CD8-positive, alpha-beta memory T cell (primary cell): ENCODE results near the gene GUCD1. TPM values are rescaled to one million over a fixed set of nuclear protein-coding genes. Genes with fewer than 3 reads are reported as not detected.

ENCODE experiments used
- CTCF ChIA-PET: fragments of 350-600 bp; sonication (Branson Sonifier 250); formaldehyde crosslinking; loops from one replicate; lab custom pipeline; 2021; ENCODE audit warnings: antibody characterized with exemption; lab: Charles Lee
- POLR2A ChIA-PET: fragments of 350-600 bp; sonication (Branson Sonifier 250); formaldehyde crosslinking; loops from one replicate; lab custom pipeline; 2021; ENCODE audit warnings: antibody characterized with exemption; lab: Charles Lee
- DNase-seq, 5 donors: peaks; one replicate each; pipeline versions ENCODE4 v3.0.0 to v3.0.0-alpha.2; 2020 to 2022; ENCODE audit warnings: mixed read lengths in 1 of 5
- H3K27ac ChIP-seq: one replicate; pipeline ENCODE4 v1.7.0; 2013; ENCODE audit warnings: low read depth, mild to moderate bottlenecking, low read length, moderate library complexity
- H3K27me3 ChIP-seq: 2 replicates; pipeline ENCODE4 v1.7.0; 2013; ENCODE audit warnings: low read length, mild to moderate bottlenecking; ENCODE audit not compliant: insufficient read depth, poor library complexity, severe bottlenecking
- H3K36me3 ChIP-seq: 2 replicates; pipeline ENCODE4 v1.7.0; 2013; ENCODE audit warnings: mild to moderate bottlenecking, low read length, moderate library complexity; ENCODE audit not compliant: insufficient read depth
- H3K4me1 ChIP-seq: 2 replicates; pipeline ENCODE4 v1.7.0; 2013; ENCODE audit warnings: mild to moderate bottlenecking, low read length, moderate library complexity; ENCODE audit not compliant: insufficient read depth
- H3K4me3 ChIP-seq: 2 replicates; pipeline ENCODE4 v1.7.0; 2013; ENCODE audit warnings: mild to moderate bottlenecking, low read length
- H3K9me3 ChIP-seq: 2 replicates; pipeline ENCODE4 v1.7.0; 2013; ENCODE audit warnings: mild to moderate bottlenecking, low read length
- H3K27ac Mint-ChIP-seq, 8 donors: one replicate each; pipeline ENCODE4 v1.8.0; 2020 to 2021; ENCODE audit warnings: mixed read lengths in 8 of 8, mild to moderate bottlenecking in 6 of 8, inconsistent platforms in 3 of 8, moderate library complexity in 3 of 8
- H3K27me3 Mint-ChIP-seq, 2 donors: one replicate each; pipeline ENCODE4 v1.8.0; 2020 to 2021; ENCODE audit warnings: mixed read lengths in 2 of 2, mild to moderate bottlenecking in 1 of 2, moderate library complexity in 1 of 2
- H3K36me3 Mint-ChIP-seq, 3 donors: one replicate each; pipeline ENCODE4 v1.8.0; 2020 to 2021; ENCODE audit warnings: mixed read lengths in 3 of 3, inconsistent platforms in 1 of 3, mild to moderate bottlenecking in 1 of 3
- H3K4me1 Mint-ChIP-seq, 3 donors: one replicate each; pipeline ENCODE4 v1.8.0; 2020 to 2021; ENCODE audit warnings: mixed read lengths in 3 of 3, inconsistent platforms in 1 of 3, mild to moderate bottlenecking in 1 of 3
- H3K4me3 Mint-ChIP-seq, 7 donors: one replicate each; pipeline ENCODE4 v1.8.0; 2020 to 2021; ENCODE audit warnings: mixed read lengths in 7 of 7, mild to moderate bottlenecking in 6 of 7, moderate library complexity in 4 of 7, inconsistent platforms in 2 of 7
- H3K9me3 Mint-ChIP-seq, 5 donors: one replicate each; pipeline ENCODE4 v1.8.0; 2020 to 2022; ENCODE audit warnings: mixed read lengths in 5 of 5, mild to moderate bottlenecking in 3 of 5, moderate library complexity in 2 of 5, inconsistent platforms in 1 of 5
- polyA plus RNA-seq: library from polyadenylated mRNA; unstranded; fragments of 300-500 nt; fragmentation: Illumina TruSeq; gene quantifications from one replicate; pipeline ENCODE4 v1.2.3, GENCODE V29; 2021
- total RNA-seq, 2 experiments: library from RNA; stranded (reverse); gene quantifications; one replicate each; pipeline ENCODE4 v1.2.3, GENCODE V29; 2021

Gene GUCD1
- total and polyA plus RNA-seq, 3 experiments from 2014 or later: 50.8 to 123 (median 115) TPM

DNA sequence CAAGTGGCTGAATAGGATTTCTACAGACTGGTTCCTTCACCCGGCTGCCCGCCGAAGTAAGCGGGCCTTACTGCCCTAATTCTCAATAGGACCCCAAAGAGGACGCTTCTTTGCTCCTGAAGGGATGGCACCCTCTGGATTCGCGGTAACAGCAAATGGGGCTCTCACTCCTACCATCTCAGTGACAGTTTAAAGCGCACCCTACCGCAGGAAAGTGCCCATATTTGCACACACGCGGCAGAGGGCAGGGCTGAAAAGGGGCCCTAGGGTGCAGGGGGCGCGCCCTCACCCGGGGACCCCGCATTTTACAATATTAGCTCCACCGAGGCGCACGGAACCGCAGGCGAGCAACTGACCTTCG is 60.8 kb downstream of the GUCD1 start:
- Histone ChIP-seq H3K36me3 (no peaks in the 10 kb centered on the region), H3K27me3 (peaks cover 4% of the 10 kb centered on the region), H3K4me1 (peaks cover 4% of the 10 kb centered on the region), H3K9me3 (no peaks in the 10 kb centered on the region), H3K27ac (no peak overlapping the region), H3K4me3 (no peak overlapping the region)
- H3K36me3 Mint-ChIP-seq: peaks cover 0 to 4% (median 3%) of the 10 kb centered on the region in 3 donors
- H3K27ac Mint-ChIP-seq: no peak overlapping the region
- CTCF ChIA-PET: interaction anchor here (1.1 kb wide), 1 partner anchor 70 kb away, joined by 3 read pairs; no protein-coding TSS in a partner anchor
- no peaks in the 10 kb centered on the region for H3K9me3 Mint-ChIP-seq
- H3K27me3 Mint-ChIP-seq: peaks cover 5 to 16% of the 10 kb centered on the region in 2 donors
- H3K4me3 Mint-ChIP-seq: no peak overlapping the region
- DNase-seq: no peak
- POLR2A ChIA-PET: no interaction called here
- H3K4me1 Mint-ChIP-seq: peaks cover 5 to 10% (median 8%) of the 10 kb centered on the region in 3 donors

DNA sequence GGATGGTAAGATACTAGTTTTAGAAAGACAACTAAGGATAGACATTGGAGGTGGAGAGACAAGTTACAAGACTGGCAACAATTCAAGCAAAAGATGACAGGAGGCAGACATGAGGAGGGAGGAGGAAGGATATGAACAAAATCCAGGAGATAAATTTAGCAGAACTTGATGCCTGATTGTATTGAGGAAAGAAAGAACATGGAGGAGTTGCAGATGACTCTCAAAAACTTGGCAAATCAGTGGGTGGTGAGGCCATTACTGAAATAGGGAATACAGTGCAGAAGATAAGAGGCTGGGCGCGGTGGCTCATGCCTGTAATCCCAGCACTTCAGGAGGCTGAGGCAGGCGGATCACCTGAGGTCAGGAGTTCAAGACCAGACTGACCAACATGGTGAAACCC is 62.5 kb downstream of the GUCD1 start:
- Histone ChIP-seq H3K27me3 (peaks cover 4% of the 10 kb centered on the region), H3K36me3 (no peaks in the 10 kb centered on the region), H3K9me3 (no peaks in the 10 kb centered on the region), H3K4me1 (no peaks in the 10 kb centered on the region), H3K27ac (no peak overlapping the region), H3K4me3 (no peak overlapping the region)
- ChIA-PET POLR2A (no interaction called here), CTCF (no interaction called here)
- H3K4me3 Mint-ChIP-seq: no peak overlapping the region
- H3K9me3 Mint-ChIP-seq: no peaks in the 10 kb centered on the region
- H3K4me1 Mint-ChIP-seq: no peaks in the 10 kb centered on the region
- peaks cover 5 to 16% of the 10 kb centered on the region in 2 donors for H3K27me3 Mint-ChIP-seq
- H3K27ac Mint-ChIP-seq: peak overlapping the region in 1 of 8 donors; percentile 2
- peaks cover 0 to 4% (median 3%) of the 10 kb centered on the region in 3 donors for H3K36me3 Mint-ChIP-seq
- no peak for DNase-seq

Other genes with a start within 250 kb of the GUCD1 start
- 10 to 100 TPM; 23.2 to 26.7 TPM for gene ADORA2A, start 127.5 kb downstream of the GUCD1 start, total RNA-seq
- gene ADORA2A, start 127.5 kb downstream of the GUCD1 start, polyA plus RNA-seq: 89.6 TPM
- gene UPB1, start 59.8 kb downstream of the GUCD1 start, total RNA-seq: not detected
- gene UPB1, start 59.8 kb downstream of the GUCD1 start, polyA plus RNA-seq: 0.10 TPM
- 100 to 1,000 TPM; 205 to 217 TPM for gene SNRPD3, start 861 bp upstream of the GUCD1 start, total RNA-seq
- gene SNRPD3, start 861 bp upstream of the GUCD1 start, polyA plus RNA-seq: 112 TPM
- gene LRRC75B, start 37.9 kb upstream of the GUCD1 start, total RNA-seq: 1 to 10 TPM in 1 of 2 experiments, under 1 TPM in 1; 0.84 to 1.4 TPM
- not detected for gene LRRC75B, start 37.9 kb upstream of the GUCD1 start, polyA plus RNA-seq
- 10 to 100 TPM; 36.9 to 39.1 TPM for gene GGT1, start 48.1 kb upstream of the GUCD1 start, total RNA-seq
- 12.1 TPM for gene GGT1, start 48.1 kb upstream of the GUCD1 start, polyA plus RNA-seq
- not detected for gene PIWIL3, start 219.6 kb upstream of the GUCD1 start, total RNA-seq
- gene PIWIL3, start 219.6 kb upstream of the GUCD1 start, polyA plus RNA-seq: not detected